DMS79 treated with DMSO at 0.1 percent for 48 hours (cell line): Measurements from ENCODE around the gene GSPT1.
A peak's percentile ranks its signal among the peaks of the same experiment; 100 is the strongest.
"Not testable (repeated sequence)": the region's sequence is repeated elsewhere in the genome, so short reads cannot be mapped to it uniquely, and the experiment has no call there.

ENCODE experiments used
- DNase-seq: peaks from one replicate; lab custom pipeline; 2025; lab: John Stamatoyannopoulos, UW

Gene GSPT1

GRCh38 chr16:11857161-11857560 lies 58.6 kb downstream of the GSPT1 start:
- no peak for DNase-seq

- DNase-seq, result peak; percentile 44
Measured at GRCh38 chr16:11852092-11852809, 63.5 kb downstream of the GSPT1 start.

GRCh38 chr16:11851294-11852091 lies 64.3 kb downstream of the GSPT1 start, which contains the start of gene RSL1D1:
Gene RSL1D1, minus strand, starts transcription at chr16:11851542. Its CDS starts 30 bp downstream, at chr16:11851512.
- DNase-seq, result peak; percentile 69

- DNase-seq, result no peak
Measured at GRCh38 chr16:11848842-11849241, 66.9 kb downstream of the GSPT1 start.

- no peak for DNase-seq
Measured at GRCh38 chr16:11844499-11844898, 71.3 kb downstream of the GSPT1 start.

- no peak for DNase-seq
Measured at GRCh38 chr16:11843861-11844260, 71.9 kb downstream of the GSPT1 start.

- DNase-seq, result no peak
Measured at GRCh38 chr16:11843206-11843605, 72.5 kb downstream of the GSPT1 start.

- no peak for DNase-seq
Measured at GRCh38 chr16:11841026-11841425, 74.7 kb downstream of the GSPT1 start.

GRCh38 chr16:11836650-11837244 lies 79.0 kb downstream of the GSPT1 start:
- DNase-seq, result no peak

GRCh38 chr16:11835891-11836649 lies 79.7 kb downstream of the GSPT1 start:
- no peak for DNase-seq

- no peak for DNase-seq
Measured at GRCh38 chr16:11835309-11835708, 80.4 kb downstream of the GSPT1 start.

- no peak for DNase-seq
Measured at GRCh38 chr16:11833951-11834695, 81.6 kb downstream of the GSPT1 start.

- DNase-seq, result no peak
Measured at GRCh38 chr16:11828696-11829095, 87.1 kb downstream of the GSPT1 start.

- not testable (repeated sequence) for DNase-seq
Measured at GRCh38 chr16:11825520-11826165, 90.1 kb downstream of the GSPT1 start.

GRCh38 chr16:11824362-11824761 lies 91.4 kb downstream of the GSPT1 start:
- no peak for DNase-seq

GRCh38 chr16:11823645-11824044 lies 92.1 kb downstream of the GSPT1 start:
- not testable (repeated sequence) for DNase-seq

GRCh38 chr16:11819798-11820197 lies 96.0 kb downstream of the GSPT1 start:
- DNase-seq, result no peak

GRCh38 chr16:11818970-11819369 lies 96.8 kb downstream of the GSPT1 start:
- DNase-seq, result not testable (repeated sequence)
